ENCODE results near the gene LYRM7.

DNA sequence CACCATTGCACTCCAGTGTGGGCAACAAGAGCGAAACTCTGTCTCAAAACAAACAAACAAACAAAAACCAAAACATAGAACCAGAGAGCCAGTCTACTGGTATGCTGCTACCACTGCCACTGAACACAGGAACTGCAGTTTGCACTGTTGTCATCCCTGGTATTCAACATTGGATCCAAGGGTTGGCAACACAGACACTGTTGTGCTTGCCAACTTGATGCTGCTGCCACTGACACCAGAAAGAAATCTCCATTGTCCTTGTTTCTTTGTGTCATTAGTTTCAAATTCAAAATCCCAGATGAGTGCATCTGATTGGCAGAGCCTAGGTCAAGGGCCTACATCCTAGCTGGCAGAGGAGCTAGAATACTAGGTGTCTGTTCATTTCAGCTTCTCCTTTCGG lies 21.9 kb upstream of the LYRM7 start:
- no peak for TF ChIP-seq ZNF121 (tag by site-specific recombination; IDR thresholded peaks at IDR 0.05)
- TF ChIP-seq, protein P1, sequence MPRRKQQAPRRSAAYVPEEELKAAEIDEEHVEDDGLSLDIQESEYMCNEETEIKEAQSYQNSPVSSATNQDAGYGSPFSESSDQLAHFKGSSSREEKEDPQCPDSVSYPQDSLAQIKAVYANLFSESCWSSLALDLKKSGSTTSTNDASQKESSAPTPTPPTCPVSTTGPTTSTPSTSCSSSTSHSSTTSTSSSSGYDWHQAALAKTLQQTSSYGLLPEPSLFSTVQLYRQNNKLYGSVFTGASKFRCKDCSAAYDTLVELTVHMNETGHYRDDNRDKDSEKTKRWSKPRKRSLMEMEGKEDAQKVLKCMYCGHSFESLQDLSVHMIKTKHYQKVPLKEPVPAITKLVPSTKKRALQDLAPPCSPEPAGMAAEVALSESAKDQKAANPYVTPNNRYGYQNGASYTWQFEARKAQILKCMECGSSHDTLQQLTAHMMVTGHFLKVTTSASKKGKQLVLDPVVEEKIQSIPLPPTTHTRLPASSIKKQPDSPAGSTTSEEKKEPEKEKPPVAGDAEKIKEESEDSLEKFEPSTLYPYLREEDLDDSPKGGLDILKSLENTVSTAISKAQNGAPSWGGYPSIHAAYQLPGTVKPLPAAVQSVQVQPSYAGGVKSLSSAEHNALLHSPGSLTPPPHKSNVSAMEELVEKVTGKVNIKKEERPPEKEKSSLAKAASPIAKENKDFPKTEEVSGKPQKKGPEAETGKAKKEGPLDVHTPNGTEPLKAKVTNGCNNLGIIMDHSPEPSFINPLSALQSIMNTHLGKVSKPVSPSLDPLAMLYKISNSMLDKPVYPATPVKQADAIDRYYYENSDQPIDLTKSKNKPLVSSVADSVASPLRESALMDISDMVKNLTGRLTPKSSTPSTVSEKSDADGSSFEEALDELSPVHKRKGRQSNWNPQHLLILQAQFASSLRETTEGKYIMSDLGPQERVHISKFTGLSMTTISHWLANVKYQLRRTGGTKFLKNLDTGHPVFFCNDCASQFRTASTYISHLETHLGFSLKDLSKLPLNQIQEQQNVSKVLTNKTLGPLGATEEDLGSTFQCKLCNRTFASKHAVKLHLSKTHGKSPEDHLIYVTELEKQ (tag by site-specific recombination; IDR thresholded peaks at IDR 0.05; ENCODE audit: borderline replicate concordance) = no peak
- TF ChIP-seq, protein P2, sequence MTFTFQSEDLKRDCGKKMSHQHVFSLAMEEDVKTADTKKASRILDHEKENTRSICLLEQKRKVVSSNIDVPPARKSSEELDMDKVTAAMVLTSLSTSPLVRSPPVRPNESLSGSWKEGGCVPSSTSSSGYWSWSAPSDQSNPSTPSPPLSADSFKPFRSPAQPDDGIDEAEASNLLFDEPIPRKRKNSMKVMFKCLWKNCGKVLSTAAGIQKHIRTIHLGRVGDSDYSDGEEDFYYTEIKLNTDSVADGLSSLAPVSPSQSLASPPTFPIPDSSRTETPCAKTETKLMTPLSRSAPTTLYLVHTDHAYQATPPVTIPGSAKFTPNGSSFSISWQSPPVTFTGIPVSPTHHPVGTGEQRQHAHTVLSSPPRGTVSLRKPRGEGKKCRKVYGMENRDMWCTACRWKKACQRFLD (tag by site-specific recombination; IDR thresholded peaks at IDR 0.05) = no peak
- no peak for TF ChIP-seq ZNF274 (IDR thresholded peaks at IDR 0.05; ENCODE audit: low read length)
- TF ChIP-seq ZNF274 (tag by site-specific recombination; IDR thresholded peaks at IDR 0.05; ENCODE audit: borderline replicate concordance) = no peak
- TF ChIP-seq, protein P3, sequence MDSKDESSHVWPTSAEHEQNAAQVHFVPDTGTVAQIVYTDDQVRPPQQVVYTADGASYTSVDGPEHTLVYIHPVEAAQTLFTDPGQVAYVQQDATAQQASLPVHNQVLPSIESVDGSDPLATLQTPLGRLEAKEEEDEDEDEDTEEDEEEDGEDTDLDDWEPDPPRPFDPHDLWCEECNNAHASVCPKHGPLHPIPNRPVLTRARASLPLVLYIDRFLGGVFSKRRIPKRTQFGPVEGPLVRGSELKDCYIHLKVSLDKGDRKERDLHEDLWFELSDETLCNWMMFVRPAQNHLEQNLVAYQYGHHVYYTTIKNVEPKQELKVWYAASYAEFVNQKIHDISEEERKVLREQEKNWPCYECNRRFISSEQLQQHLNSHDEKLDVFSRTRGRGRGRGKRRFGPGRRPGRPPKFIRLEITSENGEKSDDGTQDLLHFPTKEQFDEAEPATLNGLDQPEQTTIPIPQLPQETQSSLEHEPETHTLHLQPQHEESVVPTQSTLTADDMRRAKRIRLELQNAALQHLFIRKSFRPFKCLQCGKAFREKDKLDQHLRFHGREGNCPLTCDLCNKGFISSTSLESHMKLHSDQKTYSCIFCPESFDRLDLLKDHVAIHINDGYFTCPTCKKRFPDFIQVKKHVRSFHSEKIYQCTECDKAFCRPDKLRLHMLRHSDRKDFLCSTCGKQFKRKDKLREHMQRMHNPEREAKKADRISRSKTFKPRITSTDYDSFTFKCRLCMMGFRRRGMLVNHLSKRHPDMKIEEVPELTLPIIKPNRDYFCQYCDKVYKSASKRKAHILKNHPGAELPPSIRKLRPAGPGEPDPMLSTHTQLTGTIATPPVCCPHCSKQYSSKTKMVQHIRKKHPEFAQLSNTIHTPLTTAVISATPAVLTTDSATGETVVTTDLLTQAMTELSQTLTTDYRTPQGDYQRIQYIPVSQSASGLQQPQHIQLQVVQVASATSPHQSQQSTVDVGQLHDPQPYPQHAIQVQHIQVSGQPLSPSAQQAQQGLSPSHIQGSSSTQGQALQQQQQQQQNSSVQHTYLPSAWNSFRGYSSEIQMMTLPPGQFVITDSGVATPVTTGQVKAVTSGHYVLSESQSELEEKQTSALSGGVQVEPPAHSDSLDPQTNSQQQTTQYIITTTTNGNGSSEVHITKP (tag by site-specific recombination; IDR thresholded peaks at IDR 0.05) = no peak
